HPDE6-E6E7 (cell line): ENCODE data around the gene PROZ.
A peak's percentile ranks its signal among the peaks of the same experiment; 100 is the strongest.

ENCODE experiments used
- DNase-seq: peaks from one replicate; pipeline ENCODE4 v3.0.0; 2011; ENCODE audit warnings: missing footprints; ENCODE audit errors: extremely low spot score

The PROZ gene

DNA sequence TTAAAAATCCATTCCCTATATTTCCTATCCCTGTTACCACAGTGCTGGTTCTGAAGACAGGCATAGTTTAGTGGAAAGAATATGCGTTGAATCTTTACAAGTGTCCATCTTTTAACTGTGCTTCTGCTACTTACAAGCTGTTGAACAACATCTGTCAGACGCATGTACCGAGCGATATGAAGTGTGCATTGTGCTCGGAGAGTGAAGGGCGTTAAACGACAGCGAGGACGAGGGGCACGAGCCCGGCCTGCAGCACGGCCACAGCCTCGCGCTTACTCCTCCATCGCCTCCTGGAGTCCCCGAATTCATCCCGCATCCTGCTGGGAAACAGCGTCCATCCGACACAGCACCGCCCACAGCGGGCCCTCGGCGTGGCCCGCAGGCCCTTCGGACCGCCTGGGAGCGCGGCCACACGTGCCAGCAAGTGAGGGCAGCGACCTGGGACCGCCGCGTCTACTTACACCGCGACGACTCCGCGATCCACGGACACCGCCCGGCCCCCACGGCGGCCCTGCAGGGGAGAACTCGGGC, 49.5 kb downstream of the PROZ start:
- DNase-seq, result no peak

DNA sequence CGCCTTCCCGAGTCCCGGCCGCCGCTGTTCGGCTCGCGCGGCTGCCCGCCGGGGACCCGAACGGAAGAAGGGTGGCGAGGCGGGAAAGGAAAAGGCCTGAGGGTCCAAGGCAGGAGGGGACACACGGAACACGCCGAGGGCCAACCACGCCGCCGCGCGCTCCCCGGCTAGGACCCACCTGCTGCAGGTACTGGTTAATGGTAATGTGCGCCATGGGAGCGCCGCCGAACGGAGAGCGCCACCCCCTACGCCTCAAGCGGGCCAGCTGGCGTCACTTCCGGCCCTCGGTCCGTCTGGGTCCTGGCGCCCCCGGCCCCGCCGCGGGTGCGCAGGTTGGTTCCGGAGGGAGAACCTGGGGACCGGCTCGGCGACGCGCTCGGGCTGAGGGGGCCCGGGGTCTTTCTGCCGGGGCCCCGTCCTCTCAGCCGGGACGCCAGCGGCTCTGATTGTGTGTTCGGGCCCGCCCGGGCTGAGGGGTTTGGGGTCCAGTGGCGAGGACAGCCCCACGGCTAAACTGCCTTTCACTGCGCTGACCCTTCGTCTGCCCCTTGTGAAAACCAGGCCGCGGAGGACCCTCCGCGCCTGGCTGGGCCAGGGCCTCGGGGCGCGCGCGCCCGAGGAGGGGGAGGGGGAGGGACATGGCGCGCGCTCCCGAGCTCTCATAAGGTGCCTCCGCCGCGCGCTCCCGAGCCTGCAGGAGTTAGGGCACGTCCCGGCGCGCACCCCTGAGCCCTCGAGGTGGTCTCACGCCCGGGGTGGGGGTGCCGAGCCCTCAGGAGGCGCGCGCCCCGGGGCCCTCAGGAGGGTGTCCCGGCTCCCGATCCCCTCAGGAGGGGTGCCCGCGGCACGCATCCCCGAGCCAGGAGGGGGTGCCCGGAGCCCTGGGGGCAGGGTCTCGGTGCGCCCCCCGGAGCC, 50.2 kb downstream of the PROZ start, which contains the start of gene PCID2:
PCID2 (minus strand) TSS at position 249 of the 915 bp plus-strand sequence; CDS start at position 214, 35 bp downstream.
- DNase-seq, result peak; percentile 85

DNA sequence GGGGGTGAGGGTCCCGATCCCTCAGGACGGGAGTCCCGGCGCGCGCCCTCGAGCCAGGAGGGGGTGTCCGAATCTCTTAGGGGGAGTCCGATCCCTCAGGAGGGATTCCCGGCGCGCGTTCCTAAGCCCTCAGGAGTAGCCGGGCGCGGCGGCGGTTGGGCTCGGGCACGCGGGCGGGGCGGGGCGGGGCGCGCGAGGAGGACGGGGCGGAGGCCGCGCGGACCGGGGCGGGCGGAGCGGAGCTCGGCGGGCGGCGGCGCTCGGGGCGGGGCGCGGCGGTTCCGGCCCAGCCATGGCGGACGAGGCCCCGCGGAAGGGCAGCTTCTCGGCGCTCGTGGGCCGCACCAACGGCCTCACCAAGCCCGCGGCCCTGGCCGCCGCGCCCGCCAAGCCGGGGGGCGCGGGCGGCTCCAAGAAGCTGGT, 50.9 kb downstream of the PROZ start, which contains the start of gene CUL4A:
CUL4A (plus strand) TSS at position 278 of the 423 bp plus-strand sequence; CDS start at position 293, 15 bp downstream.
- DNase-seq, result peak; percentile 59

DNA sequence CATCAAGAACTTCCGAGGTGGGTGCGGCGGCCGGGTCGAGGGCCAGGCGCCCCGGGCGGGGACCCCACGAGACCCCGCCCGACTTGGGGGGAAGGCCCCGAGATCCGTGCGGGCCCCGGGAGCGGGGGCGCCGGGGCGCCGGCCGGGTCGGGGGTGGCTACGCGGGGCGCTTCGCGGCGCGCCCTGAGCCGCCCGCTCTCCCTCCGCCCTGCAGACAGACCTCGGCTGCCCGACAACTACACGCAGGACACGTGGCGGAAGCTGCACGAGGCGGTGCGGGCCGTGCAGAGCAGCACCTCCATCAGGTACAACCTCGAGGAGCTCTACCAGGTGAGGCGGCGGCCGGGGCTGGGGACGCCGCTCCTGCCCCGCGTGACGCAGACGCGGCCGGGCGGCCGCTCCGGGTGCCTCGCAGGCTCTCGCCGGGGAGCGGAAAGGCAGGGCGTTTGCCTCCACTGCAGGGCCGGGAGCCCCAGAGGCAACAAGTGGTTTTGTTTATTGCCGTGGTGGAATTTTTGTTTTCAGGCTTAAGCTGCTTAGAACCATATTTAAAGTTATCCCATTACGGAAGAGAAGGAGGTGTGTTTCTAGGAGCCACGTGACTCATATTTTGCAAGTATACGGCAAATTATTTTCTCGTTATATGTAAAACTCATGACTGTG, 51.4 kb downstream of the PROZ start:
- DNase-seq, result peak; percentile 60

DNA sequence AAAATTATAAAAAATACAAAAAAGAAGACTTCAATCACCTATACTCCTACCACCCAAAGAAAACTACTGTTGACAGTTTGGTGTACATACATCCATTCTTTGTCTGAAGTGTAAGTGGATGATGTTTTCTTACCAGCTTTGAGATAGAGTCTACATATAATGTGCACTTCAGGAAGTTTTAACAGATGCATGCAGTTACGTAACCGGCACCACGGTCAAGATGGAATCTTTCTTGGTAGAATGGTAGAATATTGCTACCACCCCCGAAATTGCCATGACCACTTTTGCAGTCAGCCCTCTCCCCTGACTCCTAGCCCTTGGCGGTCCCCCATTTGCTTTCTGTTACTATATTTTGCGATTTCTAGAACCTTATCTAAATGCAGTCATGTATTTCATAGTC, 52.4 kb downstream of the PROZ start:
- DNase-seq, result no peak

DNA sequence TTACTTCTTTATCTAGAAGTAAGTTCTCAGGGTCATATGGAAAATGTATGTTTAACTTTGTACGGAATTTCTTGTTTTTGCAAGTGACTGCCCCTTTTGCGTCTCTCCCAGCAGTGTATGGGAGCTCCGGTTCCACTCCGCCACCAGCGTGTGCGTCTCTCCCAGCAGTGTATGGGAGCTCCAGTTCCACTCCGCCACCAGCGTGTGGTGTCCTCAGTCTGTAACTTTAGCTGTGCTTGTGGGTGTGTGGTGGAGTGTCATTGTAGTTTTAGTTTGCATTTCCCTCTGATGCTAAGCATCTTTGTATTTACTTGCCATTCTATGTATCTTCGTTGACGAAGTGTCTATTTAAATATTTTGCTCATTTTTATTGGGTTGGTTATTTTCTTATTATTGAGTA, 53.3 kb downstream of the PROZ start:
- no peak for DNase-seq

DNA sequence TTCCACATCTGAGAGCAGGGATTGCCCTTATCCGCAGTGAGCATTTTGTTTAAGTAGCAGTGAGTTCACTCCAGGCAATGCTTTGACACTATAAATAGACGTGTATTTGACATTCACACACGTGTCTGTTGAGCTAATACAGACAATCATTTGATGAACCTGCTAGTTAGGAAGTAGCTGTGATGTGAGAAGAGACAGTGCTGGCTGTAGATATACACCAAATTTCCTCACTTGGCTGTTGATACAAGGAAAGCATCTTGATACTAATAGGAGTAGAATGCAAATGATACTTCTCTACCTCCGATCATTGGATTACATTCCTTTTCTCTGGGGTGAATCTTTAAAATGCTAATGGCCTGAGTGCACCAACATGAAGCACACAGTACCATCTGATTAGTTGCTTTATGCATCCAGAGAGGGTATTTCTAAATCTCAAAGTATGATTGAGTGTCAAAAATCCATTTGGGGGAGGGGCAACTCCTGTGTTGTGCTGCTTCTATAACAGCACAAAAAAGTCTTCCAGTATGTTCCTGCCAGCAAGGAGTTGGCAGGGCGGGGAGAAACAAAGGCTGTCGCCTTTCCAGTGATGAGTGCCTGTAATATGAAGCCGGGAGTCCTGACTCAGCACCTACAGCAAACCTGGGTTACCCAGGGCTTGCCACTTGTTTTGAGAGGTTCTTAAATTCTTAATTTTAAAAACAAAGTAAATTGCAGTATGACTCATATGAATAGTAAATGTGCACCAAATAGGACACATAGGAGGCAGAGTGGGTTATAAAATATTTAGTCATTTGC, 58.0 kb downstream of the PROZ start:
- peak; percentile 85 for DNase-seq

DNA sequence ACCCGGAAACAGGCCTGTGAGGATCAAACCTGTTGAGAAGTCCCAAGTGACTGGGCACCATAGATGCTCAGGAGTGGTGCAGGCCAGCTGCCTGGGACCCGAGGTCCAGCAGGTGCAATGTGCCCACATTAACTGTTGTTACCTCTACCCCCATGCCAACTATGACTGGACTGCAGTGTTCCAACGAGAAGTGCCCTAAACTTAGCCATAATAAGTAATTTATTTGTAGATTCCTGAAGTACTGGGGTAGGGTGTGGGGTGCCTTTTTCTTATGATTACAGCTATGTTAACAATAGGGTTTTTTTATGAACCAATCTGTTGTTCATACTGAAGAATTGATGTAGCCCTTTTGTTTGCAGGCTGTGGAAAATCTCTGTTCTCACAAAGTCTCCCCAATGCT, 60.1 kb downstream of the PROZ start:
- no peak for DNase-seq

DNA sequence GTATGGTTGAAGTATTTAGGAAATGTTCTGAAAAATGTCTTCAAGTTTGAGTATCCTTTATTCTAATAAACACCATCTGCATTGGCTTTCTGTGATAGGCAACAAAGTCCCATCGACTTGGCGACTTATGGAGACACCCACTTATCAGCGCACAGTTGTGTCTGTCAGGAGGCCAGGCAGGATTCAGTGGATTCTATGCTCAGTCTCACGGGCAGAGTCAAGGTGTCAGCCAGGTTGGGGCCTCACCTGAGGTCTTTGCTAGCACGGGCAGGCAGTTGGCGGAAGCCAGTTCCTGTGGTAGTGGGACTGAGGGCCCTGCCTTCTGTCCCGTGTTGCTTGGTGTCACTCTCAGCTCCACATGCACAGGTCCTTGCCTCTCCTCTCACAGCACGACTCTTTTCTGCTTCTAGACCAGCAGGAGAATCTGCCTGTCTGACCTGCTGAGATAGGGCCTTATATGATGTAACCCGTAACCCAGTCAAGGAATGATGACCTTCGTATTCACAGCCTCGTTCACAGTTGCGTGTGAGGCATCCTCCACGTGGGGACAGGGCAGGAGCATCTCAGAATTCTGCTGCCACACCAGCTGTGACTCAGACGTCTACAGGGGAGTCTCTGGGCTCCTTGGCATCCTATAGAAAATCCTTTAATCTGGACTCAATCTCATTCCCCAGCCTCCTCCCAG, 61.0 kb downstream of the PROZ start:
- no peak for DNase-seq

DNA sequence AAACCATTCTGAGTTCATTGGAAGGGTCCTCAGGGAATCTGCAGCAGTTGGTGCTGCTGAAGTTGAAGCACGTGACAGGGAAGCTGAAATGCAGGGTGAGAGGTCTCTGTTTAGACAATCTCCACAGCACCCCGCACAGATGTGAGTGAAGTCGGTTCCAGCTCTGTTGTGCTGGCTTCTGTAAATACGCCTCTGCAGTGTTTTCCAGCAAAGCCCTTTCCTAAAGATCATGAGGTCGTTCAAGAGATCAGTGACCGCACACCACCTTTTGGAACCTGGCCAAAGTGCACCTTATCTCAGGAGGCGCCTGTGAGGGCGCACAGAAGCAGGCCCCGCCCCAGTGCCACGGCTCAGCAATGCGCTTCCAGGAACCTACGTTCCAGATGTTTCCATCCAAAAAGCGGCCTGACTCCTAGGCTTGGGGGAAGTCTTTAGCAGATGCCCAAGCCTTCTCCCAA, 61.7 kb downstream of the PROZ start:
- no peak for DNase-seq

DNA sequence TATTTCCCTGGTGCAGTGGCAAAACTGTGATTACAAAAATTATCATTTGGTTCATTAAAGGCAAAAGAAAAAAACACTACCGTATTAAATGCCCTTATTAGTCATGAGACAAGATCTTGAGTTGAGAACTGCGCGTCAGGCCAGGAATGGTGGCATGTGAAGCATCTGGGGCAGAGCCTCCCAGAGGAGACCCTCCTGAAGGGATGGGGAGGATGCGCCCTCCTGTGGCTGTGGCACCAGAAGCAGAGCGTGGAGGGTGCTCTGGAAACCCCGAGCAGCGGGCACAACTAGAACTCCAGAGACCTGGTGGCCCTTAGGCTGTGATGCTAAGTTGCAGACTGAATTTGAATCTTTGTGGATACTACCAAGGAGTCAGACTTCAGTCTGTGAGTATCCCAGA, 62.4 kb downstream of the PROZ start:
- no peak for DNase-seq
